Endothelial cell of umbilical vein (primary cell): ENCODE measurements around the gene GINS3. TPM values are rescaled to one million over a fixed set of nuclear protein-coding genes. Genes with fewer than 3 reads are reported as not detected.

Experiments
- BruUV-seq: library from RNA; stranded (reverse); fragments of 400-500 nt; replicated peaks from 2 replicates; lab custom pipeline; 2021; lab: Mats Ljungman, UMichigan
- CTCF ChIA-PET: fragments of 300-600, 350-600 bp; sonication (Branson Sonifier 250); formaldehyde crosslinking; loops from one replicate; lab custom pipeline; 2021; ENCODE audit warnings: antibody characterized with exemption, inconsistent platforms; lab: Charles Lee
- POLR2A ChIA-PET: fragments of 300-600, 350-600 bp; sonication (Branson Sonifier 250); formaldehyde crosslinking; loops from one replicate; lab custom pipeline; 2021; ENCODE audit warnings: antibody characterized with exemption, inconsistent platforms; lab: Charles Lee
- DNase-seq: peaks from one replicate; pipeline ENCODE4 v3.0.0-alpha.2; 2011; ENCODE audit warnings: low read depth, low spot score
- FAIRE-seq: peaks from 2 replicates; lab custom pipeline; 2011; peaks lifted over from hg19 to GRCh38; lab: Jason Lieb, UNC
- H2AFZ ChIP-seq: 2 replicates; pipeline ENCODE4 v1.6.0; 2012; ENCODE audit warnings: low read depth, low read length, control low read depth, inconsistent platforms
- H3K27ac ChIP-seq: 2 replicates; pipeline ENCODE4 v1.5.1; 2011; ENCODE audit warnings: low read depth, mild to moderate bottlenecking, control low read depth, low read length, moderate library complexity; ENCODE audit not compliant: insufficient read depth
- H3K27me3 ChIP-seq, 2 experiments: 2 replicates each; pipeline versions ENCODE4 v1.6.0 to v1.6.1; 2011; ENCODE audit warnings: low read length in 2 of 2, mixed read lengths in 1 of 2; ENCODE audit not compliant: control insufficient read depth in 2 of 2, insufficient read depth in 2 of 2
- H3K36me3 ChIP-seq, 2 experiments: 2 replicates in 1 of 2; 3 replicates in 1 of 2; pipeline ENCODE4 v1.5.1; 2011; ENCODE audit warnings: low read length in 2 of 2, mild to moderate bottlenecking in 1 of 2, moderate library complexity in 1 of 2; ENCODE audit not compliant: control insufficient read depth in 2 of 2, insufficient read depth in 2 of 2; ENCODE audit errors: extremely low read depth in 1 of 2
- H3K4me1 ChIP-seq: 3 replicates; pipeline ENCODE4 v1.5.1; 2011; ENCODE audit warnings: mild to moderate bottlenecking, low read length; ENCODE audit not compliant: control insufficient read depth, insufficient read depth; ENCODE audit errors: extremely low read depth
- H3K4me2 ChIP-seq: 2 replicates; pipeline ENCODE4 v1.6.1; 2011; ENCODE audit warnings: low read length, control low read depth, mixed read lengths; ENCODE audit not compliant: insufficient read depth
- H3K4me3 ChIP-seq, 3 experiments: fragments of 200-600 bp in 1 of 3; sonication (generic), shearing (Covaris generic) in 1 of 3; replicated peaks in 1 of 3; 2 replicates each; pipeline ENCODE4 v1.5.1; 2011 to 2016; ENCODE audit warnings: control low read depth in 3 of 3, low read length in 3 of 3, mild to moderate bottlenecking in 2 of 3, inconsistent platforms in 1 of 3, low read depth in 1 of 3, moderate library complexity in 1 of 3; ENCODE audit not compliant: insufficient read depth in 1 of 3
- H3K79me2 ChIP-seq: 2 replicates; pipeline ENCODE4 v1.6.0; 2012; ENCODE audit warnings: low read length, inconsistent platforms; ENCODE audit not compliant: control insufficient read depth, insufficient read depth
- H3K9ac ChIP-seq: replicated peaks from 2 replicates; pipeline ENCODE3; 2011; ENCODE audit warnings: low read length, control low read depth; ENCODE audit not compliant: insufficient read depth; ENCODE audit errors: extremely low read depth
- H3K9me1 ChIP-seq: replicated peaks from 3 replicates; pipeline ENCODE4 v1.6.0; 2011; ENCODE audit warnings: mild to moderate bottlenecking, low read length; ENCODE audit not compliant: control insufficient read depth, insufficient read depth; ENCODE audit errors: extremely low read depth
- H3K9me3 ChIP-seq: replicated peaks from 2 replicates; pipeline ENCODE4 v1.5.1; 2012; ENCODE audit warnings: low read length, inconsistent platforms; ENCODE audit not compliant: control insufficient read depth, insufficient read depth
- H4K20me1 ChIP-seq: replicated peaks from 2 replicates; pipeline ENCODE3; 2011; ENCODE audit warnings: mild to moderate bottlenecking, low read length; ENCODE audit not compliant: control insufficient read depth, insufficient read depth; ENCODE audit errors: extremely low read depth
- CTCF ChIP-seq, 2 donors: IDR thresholded peaks; 1 replicate in 1 of 2; 2 replicates in 1 of 2; pipeline ENCODE4 v1.5.1; 2011; ENCODE audit warnings: low read length in 2 of 2, mild to moderate bottlenecking in 2 of 2, moderate library complexity in 2 of 2, control low read depth in 1 of 2, inconsistent platforms in 1 of 2, low read depth in 1 of 2; ENCODE audit not compliant: insufficient read depth in 1 of 2; ENCODE audit errors: extremely low read depth in 1 of 2
- EZH2 ChIP-seq: IDR thresholded peaks from 2 replicates; pipeline ENCODE4 v1.6.1; 2012; ENCODE audit warnings: borderline replicate concordance, low read depth, mild to moderate bottlenecking, moderate library complexity, low read length, inconsistent platforms; ENCODE audit not compliant: severe bottlenecking
- FOS ChIP-seq: IDR thresholded peaks from 2 replicates; pipeline ENCODE4 v1.6.1; 2011; ENCODE audit warnings: mild to moderate bottlenecking, low read length, moderate library complexity, borderline replicate concordance; ENCODE audit not compliant: insufficient read depth
- GATA2 ChIP-seq: IDR thresholded peaks from 2 replicates; pipeline ENCODE4 v1.7.0; 2011; ENCODE audit warnings: low read depth, mild to moderate bottlenecking, moderate library complexity, mixed read lengths, low read length; ENCODE audit not compliant: insufficient read length, insufficient read depth
- JUN ChIP-seq: IDR thresholded peaks from 2 replicates; pipeline ENCODE4 v1.6.1; 2011; ENCODE audit warnings: borderline replicate concordance, low read depth; ENCODE audit not compliant: insufficient read length, insufficient read depth
- MAX ChIP-seq: IDR thresholded peaks from 2 replicates; pipeline ENCODE4 v1.6.1; 2011; ENCODE audit not compliant: insufficient read depth, insufficient read length
- MYC ChIP-seq: IDR thresholded peaks from one replicate; pipeline ENCODE4 v1.6.1; 2011; ENCODE audit warnings: mild to moderate bottlenecking, low read depth, low read length
- POLR2A ChIP-seq: IDR thresholded peaks from 2 replicates; pipeline ENCODE4 v1.6.1; 2012; ENCODE audit warnings: low read depth, mild to moderate bottlenecking, control low read depth, low read length
- POLR2AphosphoS5 ChIP-seq: IDR thresholded peaks from 2 replicates; pipeline ENCODE4 v1.6.1; 2012; ENCODE audit warnings: low read depth, mild to moderate bottlenecking, control low read depth, low read length, moderate library complexity; ENCODE audit not compliant: insufficient read depth
- dilution Hi-C: fragments of 300-500 bp; cut with MboI; formaldehyde crosslinking; loops from one replicate; pipeline ENCODE4 v1.15.0; 2019; ENCODE audit warnings: low sequenced_read_pairs; ENCODE audit not compliant: extremely low pct_ligation_motif_present
- intact Hi-C: fragments of 100-400 bp; cut with micrococcal nuclease; formaldehyde crosslinking; loops from one replicate; pipeline ENCODE4 v1.10.0; 2022
- polyA plus RNA-seq, 4 experiments: library from polyadenylated mRNA; depleted of rRNA in 3 of 4; stranded (reverse) in 3 of 4; unstranded in 1 of 4; fragments of >200 nt; gene quantifications; 2 replicates each; pipeline versions ENCODE4 v1.2.1 to v1.2.3, GENCODE V29; 2011 to 2012; ENCODE audit warnings: missing spikeins in 1 of 4
- total RNA-seq: library from RNA; stranded (reverse); gene quantifications from 2 replicates; pipeline ENCODE4 v1.2.3, GENCODE V29; 2021

GINS3 gene
- total and polyA plus RNA-seq, 2 donors (not counting 3 experiments of a cell fraction or from before 2014, with no cell fraction given), result 17.2 to 24.1 TPM

- H3K36me3 ChIP-seq, result no peaks in the 10 kb centered on the region
- H3K9me1 ChIP-seq, result no peaks in the 10 kb centered on the region
- POLR2A ChIA-PET, result no interaction called here
- no peak overlapping the region for H3K27ac ChIP-seq
- CTCF ChIA-PET, result interaction anchor here (0.7 to 1.7 kb wide), 6 partner anchors 13 to 108 kb away, joined by 3 to 11 read pairs (median 3); no protein-coding TSS in a partner anchor
- H3K4me1 ChIP-seq, result peaks cover 6% of the 10 kb centered on the region
- BruUV-seq, result no TSS peak
- H3K4me2 ChIP-seq, result no peak overlapping the region
- no peak for FAIRE-seq
- no peaks in the 10 kb centered on the region for H3K27me3 ChIP-seq
- no peak overlapping the region for H2AFZ ChIP-seq
- no peak for DNase-seq
- no peak overlapping the region for H3K9ac ChIP-seq
- dilution Hi-C loops (no loop called here), intact Hi-C loops (no loop called here)
- no peaks in the 10 kb centered on the region for H4K20me1 ChIP-seq
- no peak overlapping the region for H3K4me3 ChIP-seq
- no peak for TF ChIP-seq MAX
- no peak for TF ChIP-seq EZH2
- no peak for TF ChIP-seq POLR2AphosphoS5
- no peak for TF ChIP-seq CTCF (IDR thresholded peaks at IDR 0.05; ENCODE audit: extremely low read depth in 1 of 2, insufficient read depth in 1 of 2, low read depth in 1 of 2, low read length in 2 of 2)
- no peak for TF ChIP-seq POLR2A
- no peak for TF ChIP-seq GATA2
- TF ChIP-seq MYC, result no peak
- no peak for TF ChIP-seq FOS
- TF ChIP-seq JUN, result no peak
- H3K9me3 ChIP-seq, result no peaks in the 10 kb centered on the region
- H3K79me2 ChIP-seq, result no peaks in the 10 kb centered on the region
These were observed 52.0 kb downstream of the GINS3 start for GRCh38 chr16:58444265-58444664.
